Measurements from ENCODE around the gene ROCK2. TPM values are rescaled to one million over a fixed set of nuclear protein-coding genes. Genes with fewer than 3 reads are reported as not detected.

ROCK2 gene
- total and polyA plus RNA-seq, 2 donors (not counting 1 experiment from before 2014, with no cell fraction given), result 32.0 to 58.1 TPM

- no peak overlapping the region for H3K4me2 ChIP-seq (ENCODE audit: extremely low read depth, insufficient read depth, low read length)
- H3K4me3 ChIP-seq (replicated peaks in 1 of 4; ENCODE audit: control extremely low read depth in 1 of 4, insufficient read depth in 1 of 4, low read depth in 3 of 4, low read length in 4 of 4), result no peak overlapping the region
- H3K4me1 ChIP-seq (ENCODE audit: control insufficient read depth, extremely low read depth, insufficient read depth, low read length), result peaks cover 6% of the 10 kb centered on the region
- H3K9me3 ChIP-seq (ENCODE audit: control insufficient read depth, insufficient read depth, low read depth, low read length), result no peaks in the 10 kb centered on the region
- no peaks in the 10 kb centered on the region for H3K36me3 ChIP-seq (ENCODE audit: control insufficient read depth, insufficient read depth, low read length)
- no peaks in the 10 kb centered on the region for H3K27me3 ChIP-seq (ENCODE audit: control insufficient read depth, insufficient read depth, low read length)
- H3K9ac ChIP-seq (ENCODE audit: insufficient read depth, low read length), result no peak overlapping the region
- peaks cover 98% of the 10 kb centered on the region for H3K79me2 ChIP-seq (ENCODE audit: control insufficient read depth, insufficient read depth, low read length)
- DNase-seq (ENCODE audit: low read depth in 2 of 2), result no peak
- H2AFZ ChIP-seq (ENCODE audit: low read length), result no peak overlapping the region
- H4K20me1 ChIP-seq (ENCODE audit: control insufficient read depth, extremely low read depth, insufficient read depth, low read length), result peaks cover 4% of the 10 kb centered on the region
- H3K27ac ChIP-seq (ENCODE audit: insufficient read depth, low read length), result no peak overlapping the region
- TF ChIP-seq CTCF (conservative IDR thresholded peaks at IDR 0.05 in 1 of 2, IDR thresholded peaks at IDR 0.05 in 1 of 2; ENCODE audit: low read depth in 1 of 2, low read length in 2 of 2) (no peak), EZH2 (IDR thresholded peaks at IDR 0.05; ENCODE audit: low read length, missing control alignments) (no peak)
These were observed 8.2 kb downstream of the ROCK2 start for GRCh38 chr2:11336189-11336588.

GRCh38 chr2:11333427-11334183 lies 10.8 kb downstream of the ROCK2 start:
- Histone ChIP-seq H3K79me2 (ENCODE audit: control insufficient read depth, insufficient read depth, low read length) (peaks cover 78% of the 10 kb centered on the region), H3K4me3 (replicated peaks in 1 of 4; ENCODE audit: control extremely low read depth in 1 of 4, insufficient read depth in 1 of 4, low read depth in 3 of 4, low read length in 4 of 4) (no peak overlapping the region), H3K27me3 (ENCODE audit: control insufficient read depth, insufficient read depth, low read length) (no peaks in the 10 kb centered on the region), H3K9ac (ENCODE audit: insufficient read depth, low read length) (no peak overlapping the region), H3K27ac (ENCODE audit: insufficient read depth, low read length) (no peak overlapping the region), H3K4me2 (ENCODE audit: extremely low read depth, insufficient read depth, low read length) (no peak overlapping the region), H4K20me1 (ENCODE audit: control insufficient read depth, extremely low read depth, insufficient read depth, low read length) (no peaks in the 10 kb centered on the region), H3K9me3 (ENCODE audit: control insufficient read depth, insufficient read depth, low read depth, low read length) (no peaks in the 10 kb centered on the region), H3K4me1 (ENCODE audit: control insufficient read depth, extremely low read depth, insufficient read depth, low read length) (peaks cover 3% of the 10 kb centered on the region), H3K36me3 (ENCODE audit: control insufficient read depth, insufficient read depth, low read length) (no peaks in the 10 kb centered on the region), H2AFZ (ENCODE audit: low read length) (no peak overlapping the region)
- TF ChIP-seq EZH2 (IDR thresholded peaks at IDR 0.05; ENCODE audit: low read length, missing control alignments) (no peak), CTCF (conservative IDR thresholded peaks at IDR 0.05 in 1 of 2, IDR thresholded peaks at IDR 0.05 in 1 of 2; ENCODE audit: low read depth in 1 of 2, low read length in 2 of 2) (no peak)
- no peak for DNase-seq (ENCODE audit: low read depth in 2 of 2)

- Histone ChIP-seq H3K4me1 (ENCODE audit: control insufficient read depth, extremely low read depth, insufficient read depth, low read length) (peaks cover 3% of the 10 kb centered on the region), H3K4me3 (replicated peaks in 1 of 4; ENCODE audit: control extremely low read depth in 1 of 4, insufficient read depth in 1 of 4, low read depth in 3 of 4, low read length in 4 of 4) (no peak overlapping the region), H3K9me3 (ENCODE audit: control insufficient read depth, insufficient read depth, low read depth, low read length) (no peaks in the 10 kb centered on the region), H3K27ac (ENCODE audit: insufficient read depth, low read length) (no peak overlapping the region), H2AFZ (ENCODE audit: low read length) (no peak overlapping the region), H4K20me1 (ENCODE audit: control insufficient read depth, extremely low read depth, insufficient read depth, low read length) (no peaks in the 10 kb centered on the region), H3K27me3 (ENCODE audit: control insufficient read depth, insufficient read depth, low read length) (no peaks in the 10 kb centered on the region), H3K79me2 (ENCODE audit: control insufficient read depth, insufficient read depth, low read length) (peaks cover 78% of the 10 kb centered on the region), H3K4me2 (ENCODE audit: extremely low read depth, insufficient read depth, low read length) (no peak overlapping the region), H3K36me3 (ENCODE audit: control insufficient read depth, insufficient read depth, low read length) (no peaks in the 10 kb centered on the region), H3K9ac (ENCODE audit: insufficient read depth, low read length) (no peak overlapping the region)
- TF ChIP-seq CTCF (conservative IDR thresholded peaks at IDR 0.05 in 1 of 2, IDR thresholded peaks at IDR 0.05 in 1 of 2; ENCODE audit: low read depth in 1 of 2, low read length in 2 of 2) (no peak), EZH2 (IDR thresholded peaks at IDR 0.05; ENCODE audit: low read length, missing control alignments) (no peak)
- DNase-seq (ENCODE audit: low read depth in 2 of 2), result no peak
These were observed 11.8 kb downstream of the ROCK2 start for GRCh38 chr2:11332596-11332995.
